ENCODE measurements around the gene SINHCAF.
"Not testable (repeated sequence)": the region's sequence is repeated elsewhere in the genome, so short reads cannot be mapped to it uniquely, and the experiment has no call there.

SINHCAF gene

GRCh38 chr12:31325877-31326631, at the start of gene SINHCAF:
Gene SINHCAF (minus strand): TSS chr12:31326150. CDS start chr12:31298204, 27,946 bp downstream.
- DNase-seq = peak; percentile 99

GRCh38 chr12:31375422-31375821, 49.5 kb upstream of the SINHCAF start:
- not testable (repeated sequence) for DNase-seq

GRCh38 chr12:31371256-31371620, 45.3 kb upstream of the SINHCAF start:
- no peak for DNase-seq

GRCh38 chr12:31370531-31371255, 44.7 kb upstream of the SINHCAF start:
- DNase-seq = peak; percentile 16

- DNase-seq = peak; percentile 79
Measured at GRCh38 chr12:31369712-31370521, 44.0 kb upstream of the SINHCAF start.

- DNase-seq = no peak
Measured at GRCh38 chr12:31368666-31369361, 42.9 kb upstream of the SINHCAF start.

- no peak for DNase-seq
Measured at GRCh38 chr12:31366104-31366621, 40.2 kb upstream of the SINHCAF start.

- DNase-seq = no peak
Measured at GRCh38 chr12:31363831-31364230, 37.9 kb upstream of the SINHCAF start.

GRCh38 chr12:31363416-31363809, 37.5 kb upstream of the SINHCAF start:
- no peak for DNase-seq

- DNase-seq = no peak
Measured at GRCh38 chr12:31362759-31363415, 36.9 kb upstream of the SINHCAF start.

GRCh38 chr12:31362115-31362758, 36.3 kb upstream of the SINHCAF start:
- DNase-seq = no peak

GRCh38 chr12:31361730-31362114, 35.8 kb upstream of the SINHCAF start:
- no peak for DNase-seq

GRCh38 chr12:31355747-31356107, 29.8 kb upstream of the SINHCAF start:
- no peak for DNase-seq

GRCh38 chr12:31353750-31354708, 28.1 kb upstream of the SINHCAF start:
- no peak for DNase-seq

GRCh38 chr12:31346267-31346666, 20.3 kb upstream of the SINHCAF start:
- DNase-seq = no peak

GRCh38 chr12:31343139-31343538, 17.2 kb upstream of the SINHCAF start:
- no peak for DNase-seq

- DNase-seq = no peak
Measured at GRCh38 chr12:31342286-31342685, 16.3 kb upstream of the SINHCAF start.

GRCh38 chr12:31339831-31340622, 14.1 kb upstream of the SINHCAF start:
- no peak for DNase-seq

GRCh38 chr12:31337952-31338351, 12.0 kb upstream of the SINHCAF start:
- DNase-seq = no peak

- DNase-seq = no peak
Measured at GRCh38 chr12:31331242-31331641, 5.3 kb upstream of the SINHCAF start.
